Ammon's horn (tissue), 1 donor: ENCODE measurements around the gene FANCI.
A peak's percentile ranks its signal among the peaks of the same experiment; 100 is the strongest.

ENCODE experiments used
- DNase-seq: peaks from one replicate; pipeline ENCODE4 v3.0.0-alpha.2; 2016; ENCODE audit warnings: low spot score

FANCI gene

GRCh38 chr15:89333011-89333860, 89.5 kb downstream of the FANCI start:
- no peak for DNase-seq

DNA sequence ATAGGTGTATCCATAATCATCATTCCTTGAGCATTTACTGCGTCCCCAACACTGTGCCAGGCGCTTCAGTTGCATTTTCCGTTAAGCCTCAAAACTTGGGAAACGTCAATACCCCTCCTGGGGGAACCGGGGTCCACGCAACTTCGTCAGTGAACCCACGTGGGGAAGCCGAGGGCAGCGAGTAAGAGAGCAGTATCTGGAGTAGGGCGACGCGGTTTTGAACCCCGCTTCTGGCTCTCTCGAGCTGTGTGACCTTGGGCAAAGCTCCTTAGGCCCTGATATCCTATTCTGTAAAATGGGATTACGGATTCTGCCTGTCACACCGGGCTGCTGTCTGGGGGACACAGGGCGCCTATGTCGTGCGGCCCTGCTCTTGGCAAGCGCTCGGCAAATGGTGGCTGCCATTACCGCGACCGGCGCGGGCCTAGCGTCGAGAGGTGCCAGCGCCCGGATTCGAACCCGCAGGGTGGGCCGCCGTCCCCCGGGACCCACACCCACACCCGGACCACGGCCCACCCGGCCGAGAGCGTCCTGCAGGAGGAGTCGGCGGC, 90.3 kb downstream of the FANCI start:
- DNase-seq = no peak

- peak; percentile 99 for DNase-seq
Observed at GRCh38 chr15:89334510-89335297, 90.9 kb downstream of the FANCI start, which contains the start of gene POLG. Gene POLG (minus strand): TSS chr15:89334824. CDS start chr15:89333754, 1,070 bp downstream.

GRCh38 chr15:89335298-89336041, 91.7 kb downstream of the FANCI start:
- DNase-seq = peak; percentile 43

GRCh38 chr15:89338036-89338435, 94.3 kb downstream of the FANCI start:
- no peak for DNase-seq

DNA sequence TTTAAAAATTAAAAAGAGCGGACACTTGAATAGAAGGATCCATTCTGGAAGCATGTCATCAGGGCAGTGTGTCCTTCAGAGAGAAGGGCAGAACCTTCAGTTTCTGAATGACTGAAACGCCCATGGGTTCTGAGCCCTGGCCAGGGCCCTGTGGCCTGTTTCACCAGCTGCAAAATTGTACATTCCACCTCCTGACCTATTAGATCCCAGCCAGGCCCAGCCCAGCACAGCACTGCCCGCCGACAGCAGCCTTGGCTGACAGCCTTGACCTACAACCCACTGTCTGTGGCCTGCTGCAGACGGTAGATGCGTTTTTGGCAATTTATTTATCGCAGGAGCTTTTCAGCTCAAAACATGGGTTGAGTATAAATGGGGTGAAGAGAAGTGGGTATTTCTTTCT, 96.8 kb downstream of the FANCI start:
- no peak for DNase-seq

GRCh38 chr15:89341316-89342005, 97.7 kb downstream of the FANCI start:
- DNase-seq = peak; percentile 47

DNA sequence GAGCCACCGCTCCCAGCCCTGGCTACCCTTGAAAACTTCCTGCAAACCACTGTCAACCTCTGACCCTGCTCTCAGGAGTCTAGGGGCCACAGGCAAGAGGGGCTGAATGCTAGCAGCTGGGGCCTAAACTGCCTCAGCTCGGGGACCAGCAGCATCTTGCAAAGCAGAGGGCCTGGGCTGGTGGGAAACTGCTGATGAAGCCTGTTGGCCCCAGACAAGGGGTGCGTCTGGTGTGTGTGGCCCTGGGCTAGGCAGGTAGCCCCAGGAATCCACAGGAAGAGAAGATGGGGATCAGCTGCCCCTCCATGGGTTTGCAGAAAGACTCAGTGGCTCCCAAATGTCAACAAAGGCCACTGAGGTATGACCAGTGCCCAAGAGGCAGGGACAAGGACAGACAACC, 99.1 kb downstream of the FANCI start:
- DNase-seq = no peak

DNA sequence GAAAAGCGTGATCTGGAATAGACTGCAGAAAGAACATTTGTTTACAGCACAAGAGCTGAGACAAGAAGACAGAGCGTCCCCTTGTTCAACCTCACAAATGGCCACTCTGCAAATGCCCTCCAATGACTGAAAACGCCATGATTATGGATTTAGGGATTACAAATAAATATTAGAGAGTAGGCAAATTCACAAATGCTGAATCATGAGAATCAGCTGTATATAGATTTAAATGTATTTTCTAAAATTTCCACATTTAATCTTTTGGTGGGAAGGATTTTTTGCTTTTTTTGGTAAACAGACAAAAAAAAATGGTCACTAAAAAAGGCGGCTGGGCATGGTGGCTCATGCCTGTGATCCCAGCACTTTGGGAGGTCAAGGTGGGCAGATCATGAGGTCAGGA, 101.5 kb downstream of the FANCI start:
- no peak for DNase-seq

DNA sequence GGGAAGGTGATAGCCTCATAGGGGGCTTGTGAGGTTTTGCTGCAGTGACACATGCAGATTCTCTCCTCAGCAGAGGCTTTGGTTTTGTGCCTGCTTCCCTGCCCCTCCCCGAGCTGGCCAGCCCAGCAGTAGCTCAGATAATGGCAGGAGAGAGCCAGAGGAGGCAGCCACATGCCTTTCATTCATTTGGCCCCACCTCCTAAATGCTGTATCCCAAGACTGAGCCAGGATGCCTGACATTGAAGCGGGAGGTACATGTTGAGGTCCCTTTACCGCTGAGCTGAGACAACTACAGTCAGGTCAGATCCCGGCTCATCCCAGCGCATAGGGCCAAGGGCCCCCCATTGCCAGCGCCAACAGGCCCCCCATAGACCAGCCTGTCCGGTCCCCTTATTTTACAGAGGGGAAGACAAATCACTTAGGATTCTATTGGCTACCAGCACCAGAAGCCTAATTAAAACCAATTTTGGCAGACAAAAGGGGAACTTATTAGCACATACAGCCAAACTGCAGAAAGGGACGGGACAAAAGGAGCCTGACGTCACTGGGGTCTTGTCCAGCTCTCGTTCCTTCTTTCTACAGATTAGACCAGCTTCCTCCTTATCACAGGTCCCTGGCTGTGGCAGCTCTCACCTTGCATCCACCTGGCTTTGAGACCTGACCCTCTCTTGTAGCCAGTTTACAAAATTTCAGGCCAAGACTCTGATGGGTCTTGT, 102.9 kb downstream of the FANCI start:
- no peak for DNase-seq

- no peak for DNase-seq
Observed at GRCh38 chr15:89349206-89349558, 105.4 kb downstream of the FANCI start.

DNA sequence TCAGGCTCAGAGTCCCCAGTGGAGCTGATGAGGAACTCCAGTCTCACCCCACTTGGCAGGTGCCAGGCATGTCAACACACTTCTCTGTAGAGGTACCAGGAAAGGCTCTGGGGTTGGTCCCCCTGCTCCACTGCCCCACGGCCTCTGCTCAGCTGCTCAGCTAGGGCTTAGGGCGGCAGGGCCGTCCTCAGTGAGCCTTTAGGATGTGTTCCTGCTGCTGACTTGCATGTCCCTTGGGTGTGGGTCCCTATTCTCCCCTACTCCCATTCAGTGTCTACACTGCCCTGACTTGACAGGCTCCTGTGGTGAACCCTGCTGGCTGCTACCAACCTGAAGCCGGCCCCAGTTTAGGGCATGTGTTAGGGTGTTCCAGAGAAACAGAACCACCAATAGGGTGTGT, 108.7 kb downstream of the FANCI start:
- no peak for DNase-seq

DNA sequence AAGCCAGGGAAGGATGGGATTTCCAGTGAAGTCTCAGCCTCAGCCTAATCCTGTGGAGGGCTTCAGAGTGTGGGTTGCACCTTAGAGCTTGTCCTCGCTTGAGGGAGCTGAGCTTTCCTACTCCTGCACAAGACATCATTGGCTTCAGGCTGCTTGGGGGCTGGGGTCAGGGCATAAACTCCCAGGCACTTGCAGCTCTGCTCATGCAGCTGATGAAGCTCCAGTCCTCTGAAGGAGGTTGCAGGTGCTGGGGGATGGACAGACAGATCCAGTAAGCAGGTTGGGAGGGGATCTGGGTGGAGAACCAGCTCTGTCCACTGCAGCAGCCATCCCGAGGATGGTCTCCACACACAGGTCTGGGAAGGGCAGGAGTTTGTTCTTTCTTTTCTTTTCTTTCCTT, 110.2 kb downstream of the FANCI start:
- DNase-seq = no peak

DNA sequence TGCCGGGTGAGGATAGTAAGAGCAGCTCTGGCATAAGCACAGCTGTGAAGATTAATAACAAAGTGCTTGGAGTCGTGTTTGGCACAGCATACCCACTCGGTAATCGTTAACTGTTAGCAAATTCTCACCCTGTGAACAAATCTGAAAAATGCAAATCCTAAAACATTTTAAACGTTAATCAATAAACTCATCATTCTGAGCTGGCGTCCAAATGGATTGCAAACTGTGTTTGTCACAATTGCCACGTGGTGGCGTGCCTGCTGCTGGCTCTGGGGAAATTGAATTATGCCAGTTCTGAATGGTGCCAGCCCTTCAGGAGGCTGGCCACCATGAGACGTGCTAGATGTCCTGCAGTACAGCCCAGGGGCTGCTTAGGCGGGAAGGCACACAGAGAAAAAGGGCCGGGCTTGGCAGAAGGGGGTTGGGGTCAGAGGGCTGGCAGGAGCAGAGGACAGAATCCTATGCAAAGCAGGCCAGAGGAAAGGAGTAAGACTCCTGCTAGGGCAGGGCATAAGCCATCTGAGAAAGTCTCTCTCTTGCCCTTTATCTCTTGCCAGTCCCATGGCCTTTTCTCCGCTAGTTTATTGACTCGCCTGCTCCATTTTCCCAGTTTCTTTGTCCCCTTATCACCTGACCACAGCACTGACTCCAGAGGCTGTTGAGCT, 113.0 kb downstream of the FANCI start:
- DNase-seq = peak; percentile 76

- DNase-seq = no peak
Observed at GRCh38 chr15:89358435-89358754, 114.6 kb downstream of the FANCI start.

DNA sequence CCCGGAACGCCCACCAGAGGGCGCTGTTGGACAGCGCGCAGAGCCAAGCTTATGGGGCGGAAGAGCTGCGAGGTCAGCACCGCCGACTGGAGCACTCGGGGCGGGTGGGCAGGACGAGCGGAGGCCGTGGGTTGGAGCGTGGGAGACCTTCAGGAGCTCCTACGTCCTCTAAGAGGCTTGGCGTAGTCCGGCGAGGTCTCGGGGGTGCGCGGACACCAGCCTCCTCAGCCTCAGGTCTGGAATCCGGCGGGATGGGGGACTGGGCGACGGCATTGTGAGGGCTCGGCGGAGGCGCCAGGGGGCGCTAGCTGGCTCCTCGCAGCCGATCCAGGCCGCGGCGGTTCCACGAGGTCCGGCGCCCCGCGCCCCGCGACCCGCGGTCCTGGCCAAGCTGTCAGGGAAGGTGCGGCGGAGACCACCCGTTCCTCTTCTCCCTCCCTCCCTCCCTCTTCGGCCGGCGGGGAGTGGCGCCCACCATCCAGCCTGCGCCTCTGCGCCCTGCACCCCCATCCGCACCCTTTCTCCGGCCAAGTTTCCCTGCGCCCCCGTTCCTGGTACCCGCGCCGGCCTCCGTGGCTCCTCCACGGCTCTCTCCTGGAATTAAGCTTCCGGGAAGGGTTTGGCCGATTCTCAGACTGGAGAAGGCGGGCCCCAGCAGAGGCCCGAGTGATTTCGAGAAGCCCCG, 115.1 kb downstream of the FANCI start:
- DNase-seq = peak; percentile 82

DNA sequence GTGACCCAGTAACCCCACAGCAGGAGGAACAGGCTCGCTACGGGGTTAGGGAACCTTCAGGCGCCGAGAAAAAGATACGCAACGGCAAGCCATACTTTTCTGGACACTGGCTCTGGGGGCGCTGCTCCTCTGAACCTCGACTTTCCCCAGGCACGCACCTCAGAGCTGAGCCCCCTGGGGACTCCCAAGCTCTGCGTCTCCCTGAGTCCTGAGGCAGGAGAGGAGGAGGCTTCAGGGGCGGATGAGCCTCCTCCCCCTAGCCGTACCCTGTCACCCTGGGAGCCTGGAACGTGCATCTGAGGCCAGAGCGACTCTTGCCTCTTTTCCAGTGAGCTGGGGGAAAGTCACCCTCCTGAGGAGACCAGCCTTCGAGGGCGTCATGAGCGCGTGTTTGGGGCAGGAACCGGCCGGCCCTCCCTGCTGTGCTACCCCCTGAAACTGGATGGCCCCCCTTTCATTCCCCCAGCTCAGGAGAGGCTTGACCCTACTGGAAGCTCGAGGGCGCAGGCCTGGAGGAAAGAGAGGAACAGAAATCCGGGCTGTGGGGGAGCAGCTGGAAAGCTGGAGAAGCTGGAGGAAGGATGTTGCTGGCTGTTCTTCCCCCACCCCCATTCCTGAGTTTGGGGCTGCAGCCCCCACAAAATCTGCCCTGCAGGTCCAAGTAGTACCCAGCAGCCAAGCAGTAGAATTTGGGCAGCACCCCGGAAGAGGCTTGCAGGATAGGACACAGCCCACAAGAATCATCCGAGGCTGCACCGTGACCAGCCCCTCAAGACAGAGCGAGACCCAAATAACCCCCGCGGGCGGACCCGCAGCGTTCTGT, 115.9 kb downstream of the FANCI start:
- DNase-seq = no peak

GRCh38 chr15:89360294-89360971, 116.7 kb downstream of the FANCI start:
- DNase-seq = no peak
